Right cardiac atrium (tissue), 5 donors: ENCODE data around the gene TAS1R2. TPM values are rescaled to one million over a fixed set of nuclear protein-coding genes. Genes with fewer than 3 reads are reported as not detected.

Source experiments
- ATAC-seq, 2 donors: fragments of 200-7000 bp; cut with Tn5 transposase; one replicate each; pipeline versions ENCODE4 v1.8.0 to v1.9.1; 2020; ENCODE audit warnings: moderate library complexity in 2 of 2, mild to moderate bottlenecking in 1 of 2
- DNase-seq, 3 donors: peaks; one replicate each; pipeline ENCODE4 v3.0.0-alpha.2; 2020
- H3K27ac ChIP-seq: one replicate; pipeline ENCODE4 v1.5.1; 2013; ENCODE audit warnings: mild to moderate bottlenecking, low read length, control low read depth, moderate library complexity
- H3K27me3 ChIP-seq: one replicate; pipeline ENCODE4 v1.6.1; 2013; ENCODE audit not compliant: control insufficient read depth, insufficient read depth
- H3K4me1 ChIP-seq: one replicate; pipeline ENCODE4 v1.6.1; 2013; ENCODE audit warnings: low read length; ENCODE audit not compliant: control insufficient read depth, insufficient read depth
- H3K4me3 ChIP-seq: one replicate; pipeline ENCODE4 v1.5.1; 2013; ENCODE audit warnings: low read length, control low read depth
- H3K9me3 ChIP-seq: one replicate; pipeline ENCODE4 v1.6.1; 2013; ENCODE audit warnings: low read length; ENCODE audit not compliant: control insufficient read depth
- WGBS: extraction: QIAGEN DNeasy Blood & Tissue Kit; methylation state at CpG from one replicate; pipeline ENCODE4 v1.1.7; 2013; 5-methylcytosine and 5-hydroxymethylcytosine counted together
- intact Hi-C, 4 donors: fragments of 100-400 bp; cut with DNase I; formaldehyde crosslinking; loops; one replicate each; pipeline versions ENCODE4 v1.11.0 to v1.14.0; 2022 to 2023
- polyA plus RNA-seq: library from polyadenylated mRNA; stranded (reverse); fragments of 200-250 nt; gene quantifications from one replicate; pipeline ENCODE4 v1.2.3, GENCODE V29; 2013
- total RNA-seq, 4 donors: library from RNA; stranded (reverse); fragmentation: NEBNext Ultra II Directional; extraction: Animal tissue kit (Norgen Biotek cat#: 25700); gene quantifications; one replicate each; pipeline ENCODE4 v1.2.1, GENCODE V29; 2021
- donor health status: healthy with polysubstance abuse.
- donor health status: DM: no; HTN: yes; CAD: no.
- donor health status: DM: no; HTN: no; CAD: no.
- donor health status: DM: no; HTN: yes; CAD: no; lungs with severe emphysema.
- donor health status: DM: yes; HTN: yes; CAD: no.

Gene TAS1R2
- total and polyA plus RNA-seq, 5 donors, result not detected

GRCh38 chr1:18807334-18808063 is 52.0 kb downstream of the TAS1R2 start:
- H3K27ac ChIP-seq, result no peak overlapping the region
- H3K9me3 ChIP-seq, result no peaks in the 10 kb centered on the region
- no peaks in the 10 kb centered on the region for H3K4me1 ChIP-seq
- no peak overlapping the region for H3K4me3 ChIP-seq
- intact Hi-C loops, result no loop called here
- no peaks in the 10 kb centered on the region for H3K27me3 ChIP-seq
- no peak for DNase-seq
- WGBS, result 79% methylated on average over 10 of the region's 10 CpGs
- ATAC-seq, result no peak

GRCh38 chr1:18805925-18806849 is 53.3 kb downstream of the TAS1R2 start:
- H3K27me3 ChIP-seq, result no peaks in the 10 kb centered on the region
- no peaks in the 10 kb centered on the region for H3K9me3 ChIP-seq
- no peak overlapping the region for H3K27ac ChIP-seq
- 76% methylated on average over 7 of the region's 7 CpGs for WGBS
- intact Hi-C loops, result no loop called here
- DNase-seq (no peak), ATAC-seq (no peak)
- H3K4me1 ChIP-seq, result no peaks in the 10 kb centered on the region
- H3K4me3 ChIP-seq, result no peak overlapping the region

GRCh38 chr1:18805150-18805879 is 54.1 kb downstream of the TAS1R2 start:
- DNase-seq (no peak), ATAC-seq (no peak)
- H3K27ac ChIP-seq, result no peak overlapping the region
- no peaks in the 10 kb centered on the region for H3K27me3 ChIP-seq
- H3K9me3 ChIP-seq, result no peaks in the 10 kb centered on the region
- WGBS, result 52% methylated on average over 15 of the region's 15 CpGs
- H3K4me3 ChIP-seq, result no peak overlapping the region
- intact Hi-C loops, result no loop called here
- no peaks in the 10 kb centered on the region for H3K4me1 ChIP-seq

GRCh38 chr1:18803851-18804250 is 55.6 kb downstream of the TAS1R2 start:
- no peaks in the 10 kb centered on the region for H3K9me3 ChIP-seq
- ATAC-seq (no peak), DNase-seq (peak in 1 of 3 donors; percentile 64)
- no peak overlapping the region for H3K4me3 ChIP-seq
- H3K27ac ChIP-seq, result no peak overlapping the region
- intact Hi-C loops, result no loop called here
- no peaks in the 10 kb centered on the region for H3K27me3 ChIP-seq
- WGBS, result 31% methylated on average over 10 of the region's 10 CpGs
- H3K4me1 ChIP-seq, result no peaks in the 10 kb centered on the region

GRCh38 chr1:18803151-18803791 is 56.2 kb downstream of the TAS1R2 start:
- intact Hi-C loops, result no loop called here
- DNase-seq (no peak), ATAC-seq (no peak)
- Histone ChIP-seq H3K4me3 (no peak overlapping the region), H3K27ac (no peak overlapping the region), H3K9me3 (no peaks in the 10 kb centered on the region), H3K4me1 (no peaks in the 10 kb centered on the region), H3K27me3 (no peaks in the 10 kb centered on the region)
- 48% methylated on average over 13 of the region's 13 CpGs for WGBS

GRCh38 chr1:18802231-18802630 is 57.2 kb downstream of the TAS1R2 start:
- Histone ChIP-seq H3K9me3 (no peaks in the 10 kb centered on the region), H3K27ac (no peak overlapping the region), H3K4me3 (no peak overlapping the region), H3K4me1 (no peaks in the 10 kb centered on the region), H3K27me3 (no peaks in the 10 kb centered on the region)
- no peak for DNase-seq
- WGBS, result 93% methylated on average over 3 of the region's 3 CpGs
- ATAC-seq, result no peak
- intact Hi-C loops, result no loop called here

GRCh38 chr1:18800258-18800657 is 59.2 kb downstream of the TAS1R2 start:
- no peak for ATAC-seq
- WGBS, result 80% methylated on average over 6 of the region's 6 CpGs

GRCh38 chr1:18799454-18799853 is 60.0 kb downstream of the TAS1R2 start:
- Histone ChIP-seq H3K4me1 (no peaks in the 10 kb centered on the region), H3K27me3 (no peaks in the 10 kb centered on the region)
- WGBS, result 60% methylated on average over 3 of the region's 3 CpGs

More at GRCh38 chr1:18800258-18800657, 59.2 kb downstream of the TAS1R2 start:
- H3K27ac ChIP-seq, result no peak overlapping the region
- no peaks in the 10 kb centered on the region for H3K27me3 ChIP-seq
- H3K4me1 ChIP-seq, result no peaks in the 10 kb centered on the region
- H3K4me3 ChIP-seq, result no peak overlapping the region
- no peaks in the 10 kb centered on the region for H3K9me3 ChIP-seq
- intact Hi-C loops, result no loop called here
- DNase-seq, result no peak

GRCh38 chr1:18798946-18799345 is 60.5 kb downstream of the TAS1R2 start:
- DNase-seq, result no peak
- no peak overlapping the region for H3K27ac ChIP-seq
- 81% methylated on average over 6 of the region's 6 CpGs for WGBS
- H3K9me3 ChIP-seq, result no peaks in the 10 kb centered on the region
- no peaks in the 10 kb centered on the region for H3K4me1 ChIP-seq
- intact Hi-C loops, result no loop called here
- no peak for ATAC-seq
- H3K27me3 ChIP-seq, result no peaks in the 10 kb centered on the region
- H3K4me3 ChIP-seq, result no peak overlapping the region

More at GRCh38 chr1:18799454-18799853, 60.0 kb downstream of the TAS1R2 start:
- Histone ChIP-seq H3K4me3 (no peak overlapping the region), H3K9me3 (no peaks in the 10 kb centered on the region), H3K27ac (no peak overlapping the region)
- ATAC-seq (no peak), DNase-seq (no peak)
- intact Hi-C loops, result no loop called here

GRCh38 chr1:18798533-18798932 is 60.9 kb downstream of the TAS1R2 start:
- DNase-seq (no peak), ATAC-seq (no peak)
- H3K4me3 ChIP-seq, result no peak overlapping the region
- intact Hi-C loops, result no loop called here
- H3K9me3 ChIP-seq, result no peaks in the 10 kb centered on the region
- H3K27ac ChIP-seq, result no peak overlapping the region
- WGBS, result 87% methylated on average over 13 of the region's 13 CpGs
- H3K4me1 ChIP-seq, result no peaks in the 10 kb centered on the region
- H3K27me3 ChIP-seq, result no peaks in the 10 kb centered on the region
